Left renal cortex interstitium (tissue), 4 donors: Measurements from ENCODE around the gene LPO. TPM values are rescaled to one million over a fixed set of nuclear protein-coding genes. Genes with fewer than 3 reads are reported as not detected.

Experiments used
- DNase-seq, 4 donors: peaks; one replicate each; pipeline ENCODE4 v3.0.0-alpha.2; 2013; ENCODE audit warnings: low read depth in 4 of 4, low spot score in 2 of 4, missing footprints in 1 of 4
- polyA plus RNA-seq, 4 donors: library from polyadenylated mRNA; unstranded; fragments of 120-200 nt; gene quantifications; one replicate each; pipeline ENCODE4 v1.2.1, GENCODE V29; 2013; ENCODE audit not compliant: insufficient read length in 4 of 4

Gene LPO
- polyA plus RNA-seq, 4 donors: 0.16 to 0.25 (median 0.19) TPM; not detected in 1

DNA sequence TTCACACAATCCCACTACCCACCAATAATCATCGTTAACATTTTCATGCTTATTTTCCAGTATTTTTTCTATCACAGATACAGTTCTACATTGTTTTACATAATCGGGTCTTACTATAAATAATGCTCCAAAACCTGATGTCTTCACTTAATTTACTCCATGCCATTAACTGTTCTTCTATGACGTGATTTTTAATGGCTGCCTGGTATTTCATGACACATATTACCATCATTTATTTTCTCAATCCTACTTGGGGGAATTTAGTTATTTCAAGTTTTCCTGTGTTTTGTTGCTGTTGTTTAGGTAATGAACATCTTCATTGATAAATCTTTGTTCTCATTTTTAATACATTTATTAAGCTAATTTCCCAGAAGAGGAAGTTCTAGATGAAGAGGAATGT is 14.7 kb downstream of the LPO start:
- DNase-seq: no peak

DNA sequence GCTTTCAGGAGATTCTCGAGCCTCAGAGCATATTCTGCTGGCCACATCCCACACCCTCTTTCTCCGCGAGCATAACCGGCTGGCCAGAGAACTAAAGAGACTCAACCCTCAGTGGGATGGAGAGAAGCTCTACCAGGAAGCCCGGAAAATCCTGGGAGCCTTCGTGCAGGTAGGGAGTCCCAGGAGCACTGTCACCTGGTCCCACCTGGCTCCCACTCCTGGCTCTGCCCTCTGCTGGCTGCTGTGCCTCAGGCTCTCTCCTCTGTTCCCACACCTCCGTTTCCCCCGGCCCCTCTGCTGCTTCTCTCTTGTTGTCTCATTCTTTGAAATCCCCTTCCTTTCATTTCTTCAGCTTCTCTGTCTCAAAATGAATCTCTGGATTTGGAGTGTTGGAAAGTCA is 16.4 kb downstream of the LPO start:
- no peak for DNase-seq

DNA sequence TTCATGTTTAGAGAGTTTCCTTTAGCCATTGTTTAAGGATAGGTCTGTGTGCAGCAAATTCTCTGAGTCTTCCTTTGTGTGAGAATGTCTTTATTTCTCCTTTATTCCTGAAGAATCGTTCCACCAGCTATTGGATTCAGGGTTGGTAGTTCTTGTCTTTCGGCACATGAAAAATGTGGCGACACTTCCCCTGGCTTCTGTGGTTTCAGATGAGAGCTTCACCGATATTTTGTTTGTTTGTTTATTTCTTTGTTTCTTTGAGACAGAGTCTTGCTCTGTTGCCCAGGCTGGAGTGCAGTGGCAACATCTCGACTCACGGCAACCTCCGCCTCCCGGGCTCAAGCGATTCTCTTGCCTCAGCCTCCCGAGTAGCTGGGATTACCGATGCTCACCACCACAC is 23.8 kb downstream of the LPO start:
- DNase-seq: no peak

DNA sequence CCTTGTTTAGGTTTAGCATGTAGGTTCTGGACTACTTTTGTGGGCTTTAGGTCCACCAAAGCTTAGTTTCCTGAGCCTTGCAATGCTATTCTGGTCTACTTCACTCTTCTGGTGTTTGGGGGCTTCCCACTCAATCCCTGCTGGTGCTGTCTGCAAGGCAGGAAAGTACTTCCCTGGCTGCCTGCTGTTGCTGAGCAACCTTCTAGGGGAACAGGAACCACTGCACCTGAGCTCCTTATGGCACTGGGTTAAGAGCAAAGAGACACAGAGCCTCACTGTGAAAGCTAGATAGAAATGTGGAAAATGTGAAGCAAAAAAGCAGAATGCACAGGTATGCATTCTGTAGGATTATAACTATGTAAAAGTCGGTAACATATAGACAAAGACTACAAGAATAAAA is 25.4 kb downstream of the LPO start:
- DNase-seq: no peak

DNA sequence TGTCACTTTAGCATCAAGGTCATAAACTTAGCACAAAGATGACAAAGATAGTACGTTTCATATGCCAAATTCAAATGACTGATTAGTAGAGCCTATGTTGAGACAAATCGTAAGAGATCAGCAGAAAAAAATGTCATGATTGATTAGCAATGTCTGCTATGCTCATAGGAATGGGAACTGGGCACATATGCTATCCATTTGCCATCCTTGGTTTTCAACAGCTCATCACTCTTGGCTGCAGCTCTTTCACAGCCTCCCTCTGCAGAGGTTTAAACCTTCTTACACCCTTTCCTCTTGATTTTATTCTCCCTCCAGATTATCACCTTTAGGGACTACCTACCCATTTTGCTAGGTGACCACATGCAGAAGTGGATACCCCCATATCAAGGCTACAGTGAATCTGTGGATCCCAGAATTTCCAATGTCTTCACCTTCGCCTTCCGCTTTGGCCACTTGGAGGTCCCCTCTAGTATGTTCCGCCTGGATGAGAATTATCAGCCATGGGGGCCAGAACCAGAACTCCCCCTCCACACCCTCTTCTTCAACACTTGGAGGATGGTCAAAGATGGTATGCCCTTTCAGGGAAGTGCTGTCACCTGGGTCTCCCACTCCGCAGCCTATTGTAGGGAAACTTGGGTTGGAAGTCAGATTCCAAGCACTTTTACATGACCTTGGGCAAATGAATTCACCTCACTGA is 26.2 kb downstream of the LPO start:
- no peak for DNase-seq

DNA sequence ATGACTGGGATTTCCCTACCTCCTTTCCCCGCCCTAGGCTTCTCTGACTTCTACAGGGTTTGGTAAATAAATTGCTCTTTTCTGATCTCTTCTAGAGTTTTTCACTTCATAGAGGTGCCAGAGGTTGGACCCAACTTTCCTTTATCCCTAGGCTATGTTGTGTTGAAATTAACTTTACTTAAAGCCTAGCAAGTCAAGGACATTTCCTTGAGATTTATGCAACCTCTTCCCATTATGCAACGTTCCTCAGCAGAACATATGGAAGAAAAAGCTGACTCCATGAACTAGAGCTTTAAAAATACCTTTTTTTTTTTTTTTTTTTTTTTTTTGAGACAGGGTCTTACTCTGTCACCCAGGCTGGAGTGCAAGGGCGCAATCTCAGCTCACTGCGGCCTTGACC is 26.9 kb downstream of the LPO start:
- no peak for DNase-seq

DNA sequence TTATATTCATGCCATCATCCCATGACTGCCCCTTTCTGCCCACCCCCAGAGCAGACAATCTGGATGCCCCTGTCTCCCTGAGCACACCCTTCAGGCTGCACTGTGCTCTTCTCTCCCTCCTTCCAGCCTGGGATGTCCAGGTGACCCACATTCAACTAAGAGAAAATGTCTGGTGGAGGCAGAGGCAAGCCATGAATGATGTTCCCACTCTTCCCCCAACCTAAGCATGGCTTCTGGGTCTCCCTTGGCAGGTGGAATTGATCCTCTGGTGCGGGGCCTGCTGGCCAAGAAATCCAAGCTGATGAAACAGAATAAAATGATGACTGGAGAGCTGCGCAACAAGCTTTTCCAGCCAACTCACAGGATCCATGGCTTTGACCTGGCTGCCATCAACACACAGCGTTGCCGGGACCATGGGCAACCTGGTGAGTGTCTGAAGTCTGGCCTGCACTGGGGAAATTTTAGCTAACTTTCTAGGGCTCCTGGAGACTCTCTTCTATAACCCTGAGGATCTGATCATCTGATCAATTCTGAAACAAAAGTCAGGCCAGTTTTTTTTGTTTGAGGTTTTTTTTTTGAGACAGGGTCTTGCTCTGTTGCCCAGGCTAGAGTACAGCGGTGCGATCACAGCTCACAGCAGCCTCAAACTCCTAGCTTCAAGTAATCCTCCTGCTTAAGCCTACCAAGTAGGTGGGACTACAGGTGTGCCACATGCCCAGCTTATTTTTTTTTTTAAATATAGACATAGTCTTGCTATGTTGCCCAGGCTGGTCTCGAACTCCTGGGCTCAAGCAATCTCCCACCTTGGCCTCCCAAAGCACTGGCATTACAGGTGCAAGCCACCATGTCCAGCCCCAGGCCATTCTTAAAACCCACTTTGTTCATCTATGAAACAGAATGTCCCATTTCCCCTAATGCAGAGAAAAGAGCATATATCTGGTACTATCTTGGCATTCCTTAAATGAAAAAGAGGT is 27.8 kb downstream of the LPO start:
- DNase-seq: no peak

DNA sequence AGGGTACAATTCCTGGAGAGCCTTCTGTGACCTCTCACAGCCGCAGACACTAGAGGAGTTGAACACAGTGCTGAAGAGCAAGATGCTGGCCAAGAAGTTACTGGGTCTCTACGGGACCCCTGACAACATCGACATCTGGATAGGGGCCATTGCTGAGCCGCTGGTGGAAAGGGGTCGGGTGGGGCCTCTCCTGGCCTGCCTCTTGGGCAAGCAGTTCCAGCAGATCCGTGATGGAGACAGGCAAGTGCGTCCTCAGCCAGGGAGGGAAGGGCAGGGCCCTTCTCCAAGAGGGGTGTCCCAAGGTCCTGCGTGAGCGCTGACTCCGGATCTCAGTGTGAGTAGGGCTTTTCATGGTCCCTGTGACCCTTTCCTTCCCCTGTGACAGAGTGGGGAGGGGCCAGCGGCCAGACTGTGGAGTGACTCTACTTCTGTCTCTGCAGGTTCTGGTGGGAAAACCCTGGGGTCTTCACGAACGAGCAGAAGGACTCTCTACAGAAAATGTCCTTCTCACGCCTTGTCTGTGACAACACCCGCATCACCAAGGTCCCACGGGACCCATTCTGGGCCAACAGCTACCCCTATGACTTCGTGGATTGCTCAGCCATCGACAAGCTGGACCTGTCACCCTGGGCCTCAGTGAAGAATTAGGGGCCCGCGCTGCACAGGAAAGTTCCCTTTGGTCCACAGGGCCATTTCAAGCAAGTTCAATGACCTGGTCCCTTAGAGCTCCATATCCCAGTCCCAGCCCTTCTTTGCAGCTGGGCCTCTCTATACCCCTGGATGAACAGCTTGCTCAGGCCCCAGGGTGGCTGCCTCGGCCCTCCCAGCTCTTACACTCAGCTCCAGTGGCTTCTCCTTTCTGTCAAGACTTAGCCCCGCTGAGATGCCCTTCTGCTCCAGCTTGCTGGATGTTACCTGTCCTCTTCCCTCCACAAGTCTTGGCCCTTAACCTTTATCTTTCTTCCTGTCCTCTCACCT is 29.3 kb downstream of the LPO start:
- DNase-seq: no peak

DNA sequence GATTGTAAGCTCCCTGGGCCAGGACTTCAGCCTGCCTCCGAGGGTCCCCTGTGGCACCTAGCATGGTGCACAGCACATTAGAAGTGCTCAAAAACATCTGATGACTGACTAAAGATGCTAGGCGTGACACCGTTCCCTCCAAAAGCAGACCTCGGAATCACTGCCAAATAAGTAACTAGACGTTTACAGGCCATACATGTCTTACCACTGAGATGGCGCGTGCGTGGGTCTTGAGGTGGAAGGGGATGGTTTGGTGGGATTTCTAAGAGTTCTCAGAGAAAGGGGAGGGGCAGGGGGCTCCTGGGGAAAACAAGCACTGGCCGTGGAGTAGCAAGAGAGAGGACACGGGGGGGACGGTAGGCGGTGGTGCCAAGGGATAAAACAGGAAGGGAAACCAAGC is 29.9 kb downstream of the LPO start:
- DNase-seq: no peak

DNA sequence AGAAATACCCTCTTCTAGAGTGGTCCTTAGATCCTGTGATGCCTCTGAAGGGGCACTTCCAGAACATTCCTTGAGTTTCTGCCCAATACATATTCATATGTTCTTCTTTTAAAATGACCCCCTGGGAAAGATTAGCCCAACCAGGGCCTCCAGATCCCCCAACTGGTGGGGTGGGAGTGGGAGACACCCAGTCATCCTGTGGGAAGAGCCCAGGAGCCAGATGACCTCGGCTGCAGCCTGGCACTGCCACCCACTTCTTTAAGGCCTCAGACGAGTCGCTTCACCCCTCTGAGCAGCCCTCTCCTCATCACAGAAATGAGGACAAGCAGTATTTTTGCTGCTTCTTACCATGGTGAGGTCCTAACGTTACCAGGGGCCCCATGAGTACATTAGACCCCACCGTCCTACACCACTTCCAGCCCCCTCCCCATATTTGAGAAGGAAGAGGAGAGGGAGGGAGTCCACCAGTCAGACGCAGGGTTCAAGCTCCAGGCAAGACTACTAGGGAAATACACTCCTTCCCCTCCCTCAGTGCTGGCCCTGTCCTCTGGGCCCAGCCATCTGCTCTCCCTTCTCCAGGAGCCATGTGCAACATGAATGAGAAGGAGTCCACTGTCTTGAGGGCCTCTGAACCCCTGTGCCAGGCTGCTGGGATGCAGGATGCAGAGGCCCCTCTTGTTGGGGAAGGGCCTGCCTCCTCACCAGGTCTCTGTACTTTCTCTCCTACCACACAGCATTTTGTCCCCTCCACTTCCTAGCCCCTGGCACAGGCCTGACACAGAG is 30.6 kb downstream of the LPO start:
- no peak for DNase-seq

DNA sequence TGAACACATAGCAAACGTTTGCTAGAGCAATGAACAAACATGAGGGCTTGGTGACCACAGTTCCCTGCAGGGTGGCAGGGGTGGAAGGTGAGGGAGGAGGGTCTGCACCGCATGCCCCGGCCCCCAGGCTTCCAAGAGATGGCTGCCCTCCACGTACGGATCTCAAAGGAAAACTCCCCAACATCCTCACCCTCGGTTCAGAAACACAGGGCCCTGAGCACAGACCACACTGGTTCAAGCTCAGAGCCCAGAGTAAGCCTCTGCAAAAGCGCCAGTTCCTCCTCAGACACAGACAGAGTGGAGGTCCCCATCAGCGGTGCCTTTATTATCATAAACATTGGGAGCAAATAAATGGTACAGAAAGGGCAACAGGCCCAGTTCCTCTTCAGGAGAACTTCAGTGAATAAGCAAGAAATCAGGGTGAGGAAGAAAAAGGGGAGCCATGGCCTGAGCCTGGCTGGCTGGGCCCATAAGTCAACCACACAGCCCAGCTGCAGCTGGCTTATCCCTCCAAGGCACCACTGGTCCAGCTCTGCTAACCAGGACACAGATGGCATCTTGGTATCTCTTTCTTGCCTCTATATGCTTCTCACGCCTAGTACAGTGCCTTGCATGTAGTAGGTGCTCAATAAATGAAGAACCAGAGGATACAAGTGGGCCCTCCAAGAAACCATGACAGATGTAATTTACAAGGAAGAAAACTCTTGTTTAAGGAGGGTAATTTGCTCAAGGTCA is 31.3 kb downstream of the LPO start:
- DNase-seq: no peak

DNA sequence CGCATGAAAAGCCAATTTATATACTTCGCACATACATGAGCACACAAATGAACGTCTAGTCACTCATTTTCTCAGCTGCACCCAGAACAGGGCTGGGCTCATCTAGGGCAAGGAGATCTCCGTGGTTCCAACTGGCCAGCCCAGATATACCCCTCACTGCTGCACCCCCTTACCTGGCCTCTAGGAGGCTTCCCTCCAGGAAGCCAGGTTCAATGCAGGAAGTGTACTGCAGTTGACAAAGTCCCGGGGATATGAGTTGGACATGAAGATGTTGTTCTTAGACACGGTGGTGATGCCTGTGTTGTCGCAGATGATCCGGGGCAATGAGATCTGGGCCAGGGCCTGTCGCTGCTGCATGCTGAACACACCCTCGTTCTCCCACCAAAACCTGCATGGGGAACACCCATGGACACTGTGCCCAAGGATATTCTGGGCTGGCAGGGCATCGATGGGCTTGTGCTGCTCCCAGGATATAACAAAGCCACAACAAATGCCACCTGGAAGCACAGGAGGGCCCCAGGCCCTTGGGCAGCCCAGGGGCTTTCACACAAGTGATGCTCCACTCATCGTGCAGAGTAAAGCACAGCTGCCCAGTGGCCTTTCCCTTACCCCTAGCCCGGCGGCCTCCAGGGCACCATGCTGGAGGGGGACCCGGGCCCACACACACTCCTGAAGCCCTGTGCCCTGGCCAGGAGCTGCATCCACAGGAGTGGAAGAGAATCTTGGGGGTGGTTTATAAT is 32.3 kb downstream of the LPO start:
- no peak for DNase-seq

DNA sequence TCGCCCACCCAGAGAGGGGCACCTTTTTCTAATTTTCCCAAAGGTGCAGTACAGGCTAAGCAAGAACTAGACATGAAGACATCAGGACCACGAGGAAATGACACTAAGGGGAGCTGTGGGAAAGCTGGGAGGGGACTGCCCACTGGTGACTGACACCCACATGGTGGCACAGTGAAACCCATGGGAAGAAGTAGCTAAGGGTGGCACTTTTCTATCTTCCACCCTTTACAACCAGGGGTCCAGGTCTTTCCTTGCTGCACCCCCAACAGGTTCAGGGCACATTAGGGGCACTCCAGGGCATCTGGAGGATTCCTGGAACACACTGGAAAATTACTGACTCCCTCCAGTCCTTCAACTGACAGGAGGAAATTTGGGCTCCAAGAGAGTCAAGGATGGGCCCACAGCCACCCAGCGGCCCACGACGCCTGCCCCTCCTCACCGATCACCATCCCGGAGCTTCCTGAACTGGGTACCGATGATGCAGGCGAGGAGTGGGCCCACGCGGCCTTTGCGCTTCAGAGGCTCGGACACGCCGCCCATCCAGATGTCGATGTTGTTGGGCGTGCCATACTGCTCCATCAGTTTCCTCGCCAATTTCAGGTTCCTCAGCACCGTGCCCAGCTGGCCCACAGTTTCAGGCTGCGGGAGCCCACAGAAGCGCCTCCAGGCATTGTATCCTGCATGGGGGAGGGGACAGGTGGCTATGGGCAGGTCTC is 33.0 kb downstream of the LPO start:
- no peak for DNase-seq

DNA sequence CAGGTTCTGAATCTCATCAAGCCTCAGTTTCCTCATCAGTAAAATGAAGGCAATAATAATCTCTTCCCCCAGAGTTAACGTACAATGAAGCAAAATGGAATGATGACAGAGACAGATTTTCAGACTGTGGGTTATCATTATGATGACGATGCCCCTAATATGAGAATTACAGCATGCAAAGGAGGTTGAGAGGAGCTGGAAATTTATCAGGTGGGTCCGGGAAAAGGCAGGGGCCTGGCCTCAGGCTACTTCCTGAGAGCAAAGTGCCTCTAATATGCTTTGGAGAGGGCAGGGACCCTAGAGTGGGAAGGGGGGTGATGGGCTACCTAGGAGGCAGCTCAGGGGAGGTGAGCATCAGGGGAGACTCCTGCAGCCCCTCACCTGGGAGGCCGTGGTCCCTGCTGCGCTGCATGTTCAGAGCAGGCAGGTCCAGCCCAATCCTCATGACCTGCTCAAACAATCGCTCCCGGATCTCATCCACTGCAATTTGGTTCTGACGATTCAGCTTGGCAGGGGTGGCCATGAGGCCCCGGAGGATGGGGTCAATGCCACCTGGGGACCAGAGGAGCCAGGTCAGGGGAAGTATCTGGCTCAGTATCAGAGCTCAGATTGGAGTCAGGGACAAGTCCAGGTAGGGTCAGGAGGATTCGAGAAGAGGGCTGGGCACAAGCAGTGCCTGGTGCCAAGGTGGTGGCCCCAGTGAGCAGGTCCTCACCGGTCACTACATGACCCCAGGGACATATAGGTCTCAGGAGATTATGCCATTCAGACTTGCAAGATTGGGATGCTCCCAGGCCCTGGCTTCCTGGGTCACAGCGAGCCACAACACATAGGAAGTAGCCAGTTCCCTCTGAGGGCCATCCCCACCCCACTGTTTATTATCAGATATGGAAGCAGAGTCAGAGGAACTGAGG is 34.2 kb downstream of the LPO start:
- no peak for DNase-seq

DNA sequence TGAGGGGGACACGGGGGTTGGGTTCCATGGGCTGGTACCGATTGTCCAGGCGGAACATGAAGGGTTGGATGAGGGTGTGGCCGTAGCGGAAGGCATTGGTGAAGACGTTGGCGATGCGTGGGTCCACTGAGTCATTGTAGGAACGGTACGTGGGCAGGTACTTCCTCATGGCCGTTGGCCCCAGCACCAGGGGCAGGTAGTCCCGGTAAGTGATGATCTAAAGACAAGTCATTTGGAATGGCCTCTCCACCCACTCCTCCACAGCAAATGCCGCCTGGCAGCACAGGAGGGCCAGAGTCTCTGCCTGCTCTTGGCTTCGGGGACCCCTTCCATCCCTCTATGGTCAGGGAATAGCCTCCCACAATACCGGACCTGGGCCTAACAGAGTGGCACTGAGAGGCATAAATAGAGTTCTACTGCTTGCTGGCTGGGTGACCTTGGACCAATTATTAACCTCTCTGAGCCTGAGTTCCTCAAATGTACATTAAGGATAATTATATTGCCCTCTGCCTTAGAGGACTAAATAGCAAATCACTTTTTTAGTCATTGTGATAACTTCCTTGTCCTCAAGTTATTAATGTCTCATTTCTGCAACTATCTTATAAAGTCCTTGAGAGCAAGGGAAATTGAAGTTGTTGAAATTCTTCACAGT is 35.2 kb downstream of the LPO start:
- no peak for DNase-seq

DNA sequence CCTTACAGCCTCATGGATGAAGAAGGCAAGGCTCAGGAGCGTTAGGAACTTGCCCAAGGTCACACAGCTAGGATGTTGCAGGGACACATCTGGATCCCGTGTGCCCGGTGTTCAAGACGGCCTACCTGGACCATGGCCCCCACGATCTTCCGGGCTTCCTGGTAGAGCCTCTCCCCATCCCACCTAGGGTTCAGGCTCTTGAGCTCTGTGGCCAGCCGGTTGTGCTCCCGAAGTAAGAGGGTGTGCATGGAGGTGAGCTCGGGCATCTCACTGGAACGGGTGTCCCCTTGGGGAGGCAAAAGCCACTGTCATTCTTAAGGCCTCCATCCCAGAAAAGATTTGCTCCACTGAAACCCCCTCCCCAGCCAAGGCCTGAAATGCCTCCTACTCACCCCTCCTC is 37.0 kb downstream of the LPO start:
- DNase-seq: no peak
